ENCODE measurements around the gene KIRREL3. TPM values are rescaled to one million over a fixed set of nuclear protein-coding genes. Genes with fewer than 3 reads are reported as not detected.

KIRREL3 gene
- total RNA-seq, 1 experiment from 2014 or later: 0.44 TPM

- Histone ChIP-seq H2AFZ (ENCODE audit: low read length) (no peak overlapping the region), H3K9ac (ENCODE audit: low read length) (no peak overlapping the region), H3K79me2 (ENCODE audit: low read length) (no peaks in the 10 kb centered on the region), H3K4me1 (ENCODE audit: insufficient read depth, low read length) (no peaks in the 10 kb centered on the region), H4K20me1 (ENCODE audit: low read length) (no peaks in the 10 kb centered on the region), H3K9me2 (replicated peaks; ENCODE audit: low read length) (no peaks in the 10 kb centered on the region), H3K36me3 (ENCODE audit: low read depth, low read length) (no peaks in the 10 kb centered on the region), H3K27ac (ENCODE audit: low read length) (no peak overlapping the region), H3F3A (ENCODE audit: low read length, unreplicated experiment) (no peaks in the 10 kb centered on the region), H3K27me3 (ENCODE audit: low read length) (peaks cover 82% of the 10 kb centered on the region), H3K4me3 (ENCODE audit: low read length) (no peak overlapping the region), H3K9me3 (ENCODE audit: low read length) (no peaks in the 10 kb centered on the region), H3K4me2 (ENCODE audit: low read length) (no peak overlapping the region)
- no peak for DNase-seq
- CTCF ChIA-PET: no interaction called here
- no TSS peak for BruUV-seq (replicated peaks)
- POLR2A ChIA-PET (ENCODE audit: unreplicated experiment): no interaction called here
- ATAC-seq: no peak
- TF ChIP-seq EZH2 (IDR thresholded peaks at IDR 0.05; ENCODE audit: low read length, unreplicated experiment): no peak
- TF ChIP-seq EZH2phosphoT487 (IDR thresholded peaks at IDR 0.05; ENCODE audit: borderline replicate concordance, low read length): no peak
- TF ChIP-seq CTCF (conservative IDR thresholded peaks at IDR 0.05; ENCODE audit: low read depth, low read length): no peak
- intact Hi-C loops (cut with micrococcal nuclease): no loop called here
Observed at GRCh38 chr11:126627421-126627820, 373.1 kb downstream of the KIRREL3 start.

GRCh38 chr11:126624506-126624905 lies 376.1 kb downstream of the KIRREL3 start:
- H3K27me3 ChIP-seq (ENCODE audit: low read length): peaks cover 66% of the 10 kb centered on the region
- no peaks in the 10 kb centered on the region for H4K20me1 ChIP-seq (ENCODE audit: low read length)
- H3K4me1 ChIP-seq (ENCODE audit: insufficient read depth, low read length): no peaks in the 10 kb centered on the region
- H3K36me3 ChIP-seq (ENCODE audit: low read depth, low read length): no peaks in the 10 kb centered on the region
- no peak overlapping the region for H3K9ac ChIP-seq (ENCODE audit: low read length)
- H3K79me2 ChIP-seq (ENCODE audit: low read length): no peaks in the 10 kb centered on the region
- TF ChIP-seq EZH2 (IDR thresholded peaks at IDR 0.05; ENCODE audit: low read length, unreplicated experiment) (no peak), CTCF (conservative IDR thresholded peaks at IDR 0.05; ENCODE audit: low read depth, low read length) (no peak)
- POLR2A ChIA-PET (ENCODE audit: unreplicated experiment): no interaction called here
- H3K9me2 ChIP-seq (replicated peaks; ENCODE audit: low read length): no peaks in the 10 kb centered on the region
- no peak overlapping the region for H3K27ac ChIP-seq (ENCODE audit: low read length)
- H3F3A ChIP-seq (ENCODE audit: low read length, unreplicated experiment): no peaks in the 10 kb centered on the region
- no peak overlapping the region for H3K4me2 ChIP-seq (ENCODE audit: low read length)
- no peaks in the 10 kb centered on the region for H3K9me3 ChIP-seq (ENCODE audit: low read length)
- no peak for DNase-seq
- H2AFZ ChIP-seq (ENCODE audit: low read length): no peak overlapping the region
- H3K4me3 ChIP-seq (ENCODE audit: low read length): no peak overlapping the region
- intact Hi-C loops (cut with micrococcal nuclease): no loop called here
- BruUV-seq (replicated peaks): no TSS peak
- no peak for ATAC-seq
- CTCF ChIA-PET: no interaction called here

GRCh38 chr11:126619516-126619915 lies 381.1 kb downstream of the KIRREL3 start:
- ChIA-PET POLR2A (ENCODE audit: unreplicated experiment) (no interaction called here), CTCF (no interaction called here)
- Histone ChIP-seq H3K4me2 (ENCODE audit: low read length) (no peak overlapping the region), H4K20me1 (ENCODE audit: low read length) (no peaks in the 10 kb centered on the region), H3K27me3 (ENCODE audit: low read length) (peaks cover 56% of the 10 kb centered on the region), H3F3A (ENCODE audit: low read length, unreplicated experiment) (no peaks in the 10 kb centered on the region), H3K9ac (ENCODE audit: low read length) (no peak overlapping the region), H3K4me3 (ENCODE audit: low read length) (no peak overlapping the region), H3K9me2 (replicated peaks; ENCODE audit: low read length) (no peaks in the 10 kb centered on the region), H3K4me1 (ENCODE audit: insufficient read depth, low read length) (no peaks in the 10 kb centered on the region), H2AFZ (ENCODE audit: low read length) (no peak overlapping the region), H3K79me2 (ENCODE audit: low read length) (no peaks in the 10 kb centered on the region), H3K9me3 (ENCODE audit: low read length) (no peaks in the 10 kb centered on the region), H3K27ac (ENCODE audit: low read length) (no peak overlapping the region), H3K36me3 (ENCODE audit: low read depth, low read length) (no peaks in the 10 kb centered on the region)
- ATAC-seq (no peak), DNase-seq (no peak)
- no peak for TF ChIP-seq EZH2 (IDR thresholded peaks at IDR 0.05; ENCODE audit: low read length, unreplicated experiment)
- no peak for TF ChIP-seq CTCF (conservative IDR thresholded peaks at IDR 0.05; ENCODE audit: low read depth, low read length)
- no peak for TF ChIP-seq EZH2phosphoT487 (IDR thresholded peaks at IDR 0.05; ENCODE audit: borderline replicate concordance, low read length)
- no TSS peak for BruUV-seq (replicated peaks)
- intact Hi-C loops (cut with micrococcal nuclease): no loop called here

Data from PC-3 (cell line).